ENCODE data around the gene MTMR2. TPM values are rescaled to one million over a fixed set of nuclear protein-coding genes. Genes with fewer than 3 reads are reported as not detected.

The MTMR2 gene
- total RNA-seq, 1 experiment from 2014 or later: 59.0 TPM

- Histone ChIP-seq H2AK5ac (ENCODE audit: insufficient read length, low read length) (no peak overlapping the region), H3K27me3 (ENCODE audit: insufficient read depth, low read length) (no peaks in the 10 kb centered on the region), H3K9me3 (ENCODE audit: control insufficient read depth, low read depth, low read length) (no peaks in the 10 kb centered on the region), H3K79me2 (ENCODE audit: insufficient read depth, low read length) (no peaks in the 10 kb centered on the region), H3K23ac (ENCODE audit: insufficient read length, low read depth, low read length) (no peak overlapping the region), H3K4ac (ENCODE audit: low read depth, low read length) (no peak overlapping the region), H3K79me1 (ENCODE audit: insufficient read depth, low read depth, low read length, poor library complexity, severe bottlenecking) (peaks cover 3% of the 10 kb centered on the region), H2BK120ac (ENCODE audit: low read depth, low read length, poor library complexity, severe bottlenecking) (no peak overlapping the region), H3K9ac (ENCODE audit: extremely low read depth, insufficient read length, low read length) (no peak overlapping the region), H2BK12ac (ENCODE audit: insufficient read length, low read depth, low read length) (no peak overlapping the region), H3K18ac (ENCODE audit: insufficient read length, low read depth, low read length) (no peak overlapping the region), H2BK20ac (ENCODE audit: low read depth, low read length, poor library complexity, severe bottlenecking) (no peak overlapping the region), H3K14ac (ENCODE audit: insufficient read depth, low read length) (no peak overlapping the region), H3K27ac (ENCODE audit: insufficient read length, low read depth, low read length) (no peak overlapping the region), H3K4me1 (ENCODE audit: insufficient read depth, low read length) (no peaks in the 10 kb centered on the region; the same call in 1 of the 2 replicates), H3K23me2 (ENCODE audit: insufficient read length, low read depth, low read length, poor library complexity, severe bottlenecking) (no peaks in the 10 kb centered on the region), H3T11ph (ENCODE audit: low read length) (no peak overlapping the region), H2BK5ac (ENCODE audit: insufficient read length, low read length) (no peak overlapping the region), H3K4me2 (ENCODE audit: insufficient read depth, insufficient read length, low read length) (no peak overlapping the region), H4K8ac (replicated peaks; ENCODE audit: insufficient read length, low read depth, low read length) (no peak overlapping the region), H4K5ac (ENCODE audit: insufficient read length, low read depth, low read length) (no peak overlapping the region), H4K20me1 (ENCODE audit: control insufficient read depth, insufficient read depth, insufficient read length) (no peaks in the 10 kb centered on the region), H2BK15ac (ENCODE audit: low read depth, low read length) (no peak overlapping the region), H4K91ac (ENCODE audit: insufficient read length, low read depth, low read length) (no peak overlapping the region), H2AFZ (ENCODE audit: low read length) (no peak overlapping the region), H3K56ac (ENCODE audit: insufficient read length, low read depth, low read length) (no peak overlapping the region)
- Mint-ChIP-seq H3K27me3 (ENCODE audit: low read depth) (no peaks in the 10 kb centered on the region), H3K36me3 (ENCODE audit: insufficient read depth in 1 of 3, low read depth in 3 of 3) (peaks cover 0 to 10% (median 9%) of the 10 kb centered on the region in 3 experiments; a peak in 3 of 7 replicates), H3K9me3 (no peaks in the 10 kb centered on the region), H3K4me1 (peaks cover 8 to 9% of the 10 kb centered on the region in 2 experiments), H3K4me3 (no peak overlapping the region), H3K27ac (no peak overlapping the region)
- DNase-seq: no peak
- no CpG with 5 or more reads among the region's 4 CpGs for WGBS (ENCODE audit: extremely low coverage, insufficient read length, low lambda C conversion rate)
- no peak for TF ChIP-seq CTCF (conservative IDR thresholded peaks at IDR 0.05)
Measured at GRCh38 chr11:95891423-95892170, 32.3 kb downstream of the MTMR2 start.

Data from H9 (cell line).